GM23338 (cell line): Measurements from ENCODE around the gene FUT7. TPM values are rescaled to one million over a fixed set of nuclear protein-coding genes. Genes with fewer than 3 reads are reported as not detected.

Experiments used
- ATAC-seq: fragments of 200-7000 bp; cut with Tn5 transposase; 3 replicates; pipeline ENCODE4 v1.9.1; 2020
- DNase-seq: peaks from one replicate; pipeline ENCODE4 v3.0.0-alpha.2; 2015; ENCODE audit warnings: low spot score
- H2AFZ ChIP-seq: fragments of 200-600 bp; sonication (generic); 2 replicates; pipeline ENCODE4 v1.8.0; 2016; ENCODE audit warnings: antibody characterized with exemption, mild to moderate bottlenecking, moderate library complexity
- H3F3A ChIP-seq: fragments of 200-600 bp; sonication (generic); replicated peaks from 2 replicates; pipeline ENCODE4 v1.8.0; 2017; ENCODE audit warnings: antibody characterized with exemption, mixed run types, low read depth
- H3K27ac ChIP-seq: fragments of 200-600 bp; sonication (generic); 2 replicates; pipeline ENCODE4 v1.6.1; 2016; ENCODE audit warnings: low read depth
- H3K27me3 ChIP-seq: fragments of 200-600 bp; sonication (generic); 2 replicates; pipeline ENCODE4 v1.8.0; 2016; ENCODE audit warnings: mild to moderate bottlenecking, mixed run types, moderate library complexity; ENCODE audit not compliant: insufficient read depth
- H3K36me3 ChIP-seq: fragments of 200-600 bp; sonication (generic); 2 replicates; pipeline ENCODE4 v1.8.0; 2016; ENCODE audit warnings: mild to moderate bottlenecking; ENCODE audit not compliant: insufficient read depth
- H3K4me1 ChIP-seq: fragments of 200-600 bp; sonication (generic); 2 replicates; pipeline ENCODE4 v1.8.0; 2016; ENCODE audit warnings: mild to moderate bottlenecking, moderate library complexity; ENCODE audit not compliant: insufficient read depth
- H3K4me2 ChIP-seq: fragments of 200-600 bp; sonication (generic); 2 replicates; pipeline ENCODE4 v1.7.1; 2017; ENCODE audit warnings: mixed run types
- H3K4me3 ChIP-seq: fragments of 200-600 bp; sonication (generic); 2 replicates; pipeline ENCODE4 v1.6.1; 2016; ENCODE audit warnings: mixed run types
- H3K79me2 ChIP-seq: fragments of 200-600 bp; sonication (generic); replicated peaks from 2 replicates; pipeline ENCODE4 v1.8.0; 2017; ENCODE audit warnings: mild to moderate bottlenecking; ENCODE audit not compliant: insufficient read depth
- H3K9me2 ChIP-seq: fragments of 200-600 bp; sonication (generic); 2 replicates; pipeline ENCODE4 v1.8.0; 2017; ENCODE audit not compliant: insufficient read depth
- H4K20me1 ChIP-seq: fragments of 200-600 bp; sonication (generic); replicated peaks from 2 replicates; pipeline ENCODE4 v1.8.0; 2017; ENCODE audit warnings: mild to moderate bottlenecking; ENCODE audit not compliant: insufficient read depth
- H3K27ac Mint-ChIP-seq: 2 replicates; pipeline ENCODE4 v1.8.0; 2020; ENCODE audit warnings: inconsistent platforms, mild to moderate bottlenecking, moderate library complexity, mixed read lengths
- H3K27me3 Mint-ChIP-seq: 3 replicates; pipeline ENCODE4 v1.8.0; 2022; ENCODE audit warnings: low read depth, mild to moderate bottlenecking, moderate library complexity, mixed read lengths, inconsistent platforms; ENCODE audit not compliant: insufficient read depth, poor library complexity
- H3K36me3 Mint-ChIP-seq: 3 replicates; pipeline ENCODE4 v1.8.0; 2021; ENCODE audit warnings: low read depth, mild to moderate bottlenecking, inconsistent platforms, moderate library complexity, mixed read lengths
- H3K4me1 Mint-ChIP-seq: 3 replicates; pipeline ENCODE4 v1.8.0; 2020; ENCODE audit warnings: mild to moderate bottlenecking, inconsistent platforms, mixed read lengths
- H3K4me3 Mint-ChIP-seq: 3 replicates; pipeline ENCODE4 v1.8.0; 2021; ENCODE audit warnings: moderate library complexity, mild to moderate bottlenecking, inconsistent platforms, mixed read lengths
- H3K9me3 Mint-ChIP-seq: 3 replicates; pipeline ENCODE4 v1.8.0; 2020; ENCODE audit warnings: moderate library complexity, mild to moderate bottlenecking, inconsistent platforms, mixed read lengths
- CREB1 ChIP-seq: fragments of 250-450 bp; sonication (Bioruptor Pico); IDR thresholded peaks from 2 replicates; pipeline ENCODE4 v1.5.0; 2020; ENCODE audit warnings: low read depth, mild to moderate bottlenecking, moderate library complexity
- EZH2 ChIP-seq: fragments of 200-600 bp; sonication (generic); IDR thresholded peaks from one replicate; pipeline ENCODE4 v1.8.0; 2017; ENCODE audit warnings: antibody characterized with exemption, mild to moderate bottlenecking, low read depth; ENCODE audit not compliant: unreplicated experiment
- JUNB ChIP-seq: IDR thresholded peaks from one replicate; pipeline ENCODE4 v1.6.1; 2016; ENCODE audit warnings: antibody characterized with exemption; ENCODE audit not compliant: unreplicated experiment
- NANOG ChIP-seq: IDR thresholded peaks from 2 replicates; pipeline ENCODE4 v1.6.1; 2016; ENCODE audit warnings: antibody characterized with exemption, borderline replicate concordance
- POLR2AphosphoS5 ChIP-seq: IDR thresholded peaks from 2 replicates; pipeline ENCODE4 v1.6.1; 2016; ENCODE audit warnings: antibody characterized with exemption, low read depth
- STAT1 ChIP-seq: IDR thresholded peaks from one replicate; pipeline ENCODE4 v1.6.1; 2016; ENCODE audit warnings: antibody characterized with exemption; ENCODE audit not compliant: unreplicated experiment
- ZNF114 ChIP-seq: fragments of 250-450 bp; sonication (Bioruptor Pico); IDR thresholded peaks from 2 replicates; pipeline ENCODE4 v1.5.0; 2020; ENCODE audit warnings: mild to moderate bottlenecking, moderate library complexity
- ZNF331 ChIP-seq: fragments of 250-450 bp; sonication (Bioruptor Pico); IDR thresholded peaks from 2 replicates; pipeline ENCODE4 v1.5.0; 2020; ENCODE audit warnings: low read depth, mild to moderate bottlenecking, moderate library complexity
- polyA plus RNA-seq: library from polyadenylated mRNA; unstranded; fragments of >200 nt; fragmentation: Nextera tagmentation; extraction: Ambion mirVana; gene quantifications from 2 replicates; pipeline ENCODE4 v1.2.1, GENCODE V29; 2016
- total RNA-seq: library from RNA; depleted of rRNA; stranded (reverse); fragments of >200 nt; shearing (Covaris generic); gene quantifications from 2 replicates; pipeline ENCODE4 v1.2.3, GENCODE V29; 2014
- TF ChIP-seq, protein P1 (sequence below): IDR thresholded peaks from one replicate; pipeline ENCODE4 v1.6.1; 2018; ENCODE audit warnings: antibody characterized with exemption; ENCODE audit not compliant: unreplicated experiment
- TF ChIP-seq, protein P2 (sequence below), 2 experiments: fragments of 200-600 bp in 1 of 2; sonication (generic) in 1 of 2; conservative IDR thresholded peaks; 2 replicates each; pipeline versions ENCODE4 v1.5.1 to v1.6.1; 2016 to 2017; ENCODE audit warnings: antibody characterized with exemption in 2 of 2, low read depth in 2 of 2, mild to moderate bottlenecking in 2 of 2, moderate library complexity in 1 of 2

The FUT7 gene
- total and polyA plus RNA-seq, 2 experiments from 2014 or later, result not detected

DNA sequence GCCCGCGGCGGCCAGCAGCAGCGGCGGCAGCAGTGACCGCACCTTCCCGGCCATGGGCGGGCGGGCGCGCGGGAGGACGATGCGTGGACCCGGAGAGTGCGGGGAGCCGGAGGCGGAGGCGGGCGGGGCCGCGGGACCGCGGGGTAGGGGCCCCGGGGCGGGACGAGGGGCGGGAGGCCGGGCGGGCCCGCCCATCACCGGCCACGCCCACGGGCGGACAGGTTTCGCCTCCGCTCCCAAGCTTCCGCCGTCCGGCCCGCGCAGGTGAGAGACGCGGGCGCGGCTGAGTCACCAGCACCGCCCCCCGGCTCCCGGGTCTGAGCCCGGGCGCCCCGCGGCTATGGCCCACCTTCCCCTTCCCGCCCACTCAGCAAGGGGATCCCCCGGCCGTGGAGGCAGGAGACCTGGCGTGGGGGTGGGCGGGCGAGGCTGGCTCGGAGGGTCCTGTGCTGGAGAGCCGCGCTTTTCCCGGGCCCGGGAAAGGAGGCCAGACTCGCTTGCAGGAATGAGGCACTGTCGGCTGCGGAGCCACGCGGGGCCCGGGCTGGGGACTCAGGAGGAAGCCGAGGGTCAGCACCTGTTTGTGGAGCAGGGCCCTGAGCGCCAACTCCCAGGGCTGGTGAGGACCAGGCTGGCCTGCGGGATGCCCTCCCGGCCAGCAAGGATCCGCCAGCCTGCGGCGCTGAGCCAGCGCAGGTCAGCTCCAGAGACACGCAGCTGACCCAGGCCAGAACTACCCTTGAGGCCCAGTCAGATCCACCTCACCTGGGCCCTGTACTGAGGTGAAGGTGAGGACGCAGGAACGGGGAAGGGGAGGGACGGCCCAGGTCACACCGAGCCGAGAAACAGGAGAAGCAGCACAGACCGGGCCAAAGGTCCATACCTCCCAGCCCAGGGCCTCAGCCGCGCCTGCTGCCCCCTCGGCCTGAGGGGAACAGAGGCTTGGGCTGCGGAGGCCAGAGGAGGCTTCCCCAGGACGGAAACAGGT, 22.4 kb upstream of the FUT7 start, which contains the start of gene ENTPD2 (continued):
- TF ChIP-seq, protein P1, sequence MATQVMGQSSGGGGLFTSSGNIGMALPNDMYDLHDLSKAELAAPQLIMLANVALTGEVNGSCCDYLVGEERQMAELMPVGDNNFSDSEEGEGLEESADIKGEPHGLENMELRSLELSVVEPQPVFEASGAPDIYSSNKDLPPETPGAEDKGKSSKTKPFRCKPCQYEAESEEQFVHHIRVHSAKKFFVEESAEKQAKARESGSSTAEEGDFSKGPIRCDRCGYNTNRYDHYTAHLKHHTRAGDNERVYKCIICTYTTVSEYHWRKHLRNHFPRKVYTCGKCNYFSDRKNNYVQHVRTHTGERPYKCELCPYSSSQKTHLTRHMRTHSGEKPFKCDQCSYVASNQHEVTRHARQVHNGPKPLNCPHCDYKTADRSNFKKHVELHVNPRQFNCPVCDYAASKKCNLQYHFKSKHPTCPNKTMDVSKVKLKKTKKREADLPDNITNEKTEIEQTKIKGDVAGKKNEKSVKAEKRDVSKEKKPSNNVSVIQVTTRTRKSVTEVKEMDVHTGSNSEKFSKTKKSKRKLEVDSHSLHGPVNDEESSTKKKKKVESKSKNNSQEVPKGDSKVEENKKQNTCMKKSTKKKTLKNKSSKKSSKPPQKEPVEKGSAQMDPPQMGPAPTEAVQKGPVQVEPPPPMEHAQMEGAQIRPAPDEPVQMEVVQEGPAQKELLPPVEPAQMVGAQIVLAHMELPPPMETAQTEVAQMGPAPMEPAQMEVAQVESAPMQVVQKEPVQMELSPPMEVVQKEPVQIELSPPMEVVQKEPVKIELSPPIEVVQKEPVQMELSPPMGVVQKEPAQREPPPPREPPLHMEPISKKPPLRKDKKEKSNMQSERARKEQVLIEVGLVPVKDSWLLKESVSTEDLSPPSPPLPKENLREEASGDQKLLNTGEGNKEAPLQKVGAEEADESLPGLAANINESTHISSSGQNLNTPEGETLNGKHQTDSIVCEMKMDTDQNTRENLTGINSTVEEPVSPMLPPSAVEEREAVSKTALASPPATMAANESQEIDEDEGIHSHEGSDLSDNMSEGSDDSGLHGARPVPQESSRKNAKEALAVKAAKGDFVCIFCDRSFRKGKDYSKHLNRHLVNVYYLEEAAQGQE, result no peak
- TF ChIP-seq NANOG, result no peak
- no peak for TF ChIP-seq JUNB
- TF ChIP-seq STAT1, result no peak
- no peak for TF ChIP-seq CREB1 (CRISPR knock-in tag)
- TF ChIP-seq POLR2AphosphoS5, result peak; percentile 31
- no peak for TF ChIP-seq ZNF331
- TF ChIP-seq, protein P2, sequence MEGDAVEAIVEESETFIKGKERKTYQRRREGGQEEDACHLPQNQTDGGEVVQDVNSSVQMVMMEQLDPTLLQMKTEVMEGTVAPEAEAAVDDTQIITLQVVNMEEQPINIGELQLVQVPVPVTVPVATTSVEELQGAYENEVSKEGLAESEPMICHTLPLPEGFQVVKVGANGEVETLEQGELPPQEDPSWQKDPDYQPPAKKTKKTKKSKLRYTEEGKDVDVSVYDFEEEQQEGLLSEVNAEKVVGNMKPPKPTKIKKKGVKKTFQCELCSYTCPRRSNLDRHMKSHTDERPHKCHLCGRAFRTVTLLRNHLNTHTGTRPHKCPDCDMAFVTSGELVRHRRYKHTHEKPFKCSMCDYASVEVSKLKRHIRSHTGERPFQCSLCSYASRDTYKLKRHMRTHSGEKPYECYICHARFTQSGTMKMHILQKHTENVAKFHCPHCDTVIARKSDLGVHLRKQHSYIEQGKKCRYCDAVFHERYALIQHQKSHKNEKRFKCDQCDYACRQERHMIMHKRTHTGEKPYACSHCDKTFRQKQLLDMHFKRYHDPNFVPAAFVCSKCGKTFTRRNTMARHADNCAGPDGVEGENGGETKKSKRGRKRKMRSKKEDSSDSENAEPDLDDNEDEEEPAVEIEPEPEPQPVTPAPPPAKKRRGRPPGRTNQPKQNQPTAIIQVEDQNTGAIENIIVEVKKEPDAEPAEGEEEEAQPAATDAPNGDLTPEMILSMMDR (conservative IDR thresholded peaks at IDR 0.05; ENCODE audit: low read depth in 2 of 2), result no peak
- TF ChIP-seq EZH2, result peak; percentile 23

- no peak overlapping the region for H3K27ac Mint-ChIP-seq
- peak overlapping the region; percentile 60 for H3K4me3 ChIP-seq
- ATAC-seq (peak; percentile 10), DNase-seq (peak; percentile 55)
- peak overlapping the region; percentile 80; the same call in 1 of the 2 replicates for H2AFZ ChIP-seq
- 0 out of 2 replicates have a peak, but pooled peaks cover 2% of the 10 kb centered on the region for H3F3A ChIP-seq
- H3K27me3 Mint-ChIP-seq, result peaks cover 53% of the 10 kb centered on the region
- H3K4me1 ChIP-seq, result no peaks in the 10 kb centered on the region
- H3K79me2 ChIP-seq, result no peaks in the 10 kb centered on the region
- H3K4me3 Mint-ChIP-seq, result peak overlapping the region; percentile 27; the same call in 1 of the 3 replicates
- H3K4me1 Mint-ChIP-seq, result peaks cover 4% of the 10 kb centered on the region; the same call in 1 of the 3 replicates
- peak; percentile 22 for TF ChIP-seq EZH2
- no peak for TF ChIP-seq ZNF114
- TF ChIP-seq, protein P1, result no peak
- no peak for TF ChIP-seq ZNF331
- H3K9me2 ChIP-seq, result no peaks in the 10 kb centered on the region
- H3K36me3 ChIP-seq, result no peaks in the 10 kb centered on the region
- no peaks in the 10 kb centered on the region for H4K20me1 ChIP-seq
- H3K9me3 Mint-ChIP-seq, result no peaks in the 10 kb centered on the region
- H3K4me2 ChIP-seq, result peak overlapping the region; percentile 84
- peaks cover 44% of the 10 kb centered on the region for H3K27me3 ChIP-seq
- no peak overlapping the region for H3K27ac ChIP-seq
- H3K36me3 Mint-ChIP-seq, result no peaks in the 10 kb centered on the region
These were observed 21.4 kb upstream of the FUT7 start for GRCh38 chr9:137052998-137053943.
